Activated naive CD4-positive, alpha-beta T cell (primary cell): Measurements from ENCODE around the gene CCSER2.
"Not testable (repeated sequence)": the region's sequence is repeated elsewhere in the genome, so short reads cannot be mapped to it uniquely, and the experiment has no call there.

Experiments used
- DNase-seq, 4 experiments: peaks; one replicate each; lab custom pipeline; 2025; lab: John Stamatoyannopoulos, UW

The CCSER2 gene

DNA sequence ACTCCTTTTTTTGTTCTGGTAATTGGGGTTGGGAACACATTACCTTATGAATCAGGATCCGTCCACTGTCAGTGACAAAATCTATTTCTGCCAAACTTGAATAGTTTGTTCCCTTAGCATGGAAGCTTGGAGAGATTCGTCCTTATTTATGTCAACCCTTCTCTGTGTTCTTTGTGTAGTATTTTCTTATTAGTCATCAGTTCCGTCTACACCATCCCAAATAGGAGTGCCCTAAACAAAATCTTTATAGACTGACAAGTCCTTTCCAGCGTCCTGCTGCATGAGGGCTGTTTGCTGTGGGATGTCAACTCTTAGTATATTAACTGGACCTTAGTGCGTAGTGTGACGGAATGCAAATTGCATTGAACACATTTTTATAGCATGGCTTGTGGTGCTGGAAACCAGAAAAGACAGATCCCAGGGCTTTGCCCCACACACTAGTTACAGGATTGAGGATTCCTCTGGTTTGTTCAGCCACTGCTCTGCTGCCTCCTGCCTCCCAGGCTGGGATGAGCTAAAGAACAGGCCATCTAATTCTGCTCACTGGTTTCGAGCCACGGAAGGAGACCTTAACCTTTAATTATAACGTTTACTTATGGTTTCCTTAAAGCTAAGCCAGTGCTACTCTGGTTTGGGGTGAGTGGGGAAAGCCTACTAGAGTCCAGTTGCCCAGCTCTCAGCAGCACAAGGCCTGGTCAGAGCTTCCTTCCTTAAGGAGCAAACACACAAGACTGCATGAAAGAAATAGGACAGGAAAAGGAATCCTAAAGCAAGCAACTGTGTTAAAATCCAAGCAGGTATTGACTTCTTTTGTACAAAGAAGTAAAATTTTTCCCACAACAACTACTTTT is 194.4 kb downstream of the CCSER2 start:
- DNase-seq = no peak

DNA sequence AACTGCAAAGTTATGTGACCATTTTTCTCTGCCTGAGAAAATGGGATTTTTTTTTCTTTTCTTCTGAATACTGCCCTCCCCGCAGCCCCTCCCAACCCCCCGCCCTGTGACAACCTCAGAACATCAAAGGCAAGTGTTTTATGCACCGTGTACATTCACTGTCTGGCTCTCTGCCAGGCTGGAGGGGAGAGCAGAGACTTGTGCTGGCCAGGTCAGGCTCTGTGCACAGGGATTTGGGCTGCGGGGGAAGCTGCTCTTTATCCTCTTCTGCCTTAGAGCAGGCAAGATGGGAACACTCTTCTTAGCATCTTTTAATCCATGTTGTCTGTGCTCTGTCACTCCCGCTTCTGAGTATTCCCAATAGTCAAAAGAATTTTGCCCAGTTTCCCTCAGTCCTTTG is 195.1 kb downstream of the CCSER2 start:
- no peak for DNase-seq

DNA sequence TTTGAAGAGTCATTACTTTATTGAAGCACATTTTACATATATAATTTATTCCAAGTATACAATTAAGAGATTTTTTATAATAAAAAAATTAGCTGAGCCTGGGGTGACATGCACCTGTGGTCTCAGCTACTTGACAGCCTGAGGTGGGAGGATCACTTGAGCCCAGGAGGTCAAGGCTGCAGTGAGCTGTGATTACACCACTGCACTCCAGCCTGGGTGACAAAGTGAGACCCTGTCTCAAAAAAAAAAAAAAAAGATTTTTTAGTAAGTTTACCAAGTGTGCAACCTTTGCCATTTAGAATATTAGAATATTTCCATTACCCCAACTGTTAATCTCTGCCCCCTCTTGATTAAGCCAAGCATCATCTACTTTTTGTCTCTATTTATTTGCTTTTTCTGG is 196.0 kb downstream of the CCSER2 start:
- no peak for DNase-seq

DNA sequence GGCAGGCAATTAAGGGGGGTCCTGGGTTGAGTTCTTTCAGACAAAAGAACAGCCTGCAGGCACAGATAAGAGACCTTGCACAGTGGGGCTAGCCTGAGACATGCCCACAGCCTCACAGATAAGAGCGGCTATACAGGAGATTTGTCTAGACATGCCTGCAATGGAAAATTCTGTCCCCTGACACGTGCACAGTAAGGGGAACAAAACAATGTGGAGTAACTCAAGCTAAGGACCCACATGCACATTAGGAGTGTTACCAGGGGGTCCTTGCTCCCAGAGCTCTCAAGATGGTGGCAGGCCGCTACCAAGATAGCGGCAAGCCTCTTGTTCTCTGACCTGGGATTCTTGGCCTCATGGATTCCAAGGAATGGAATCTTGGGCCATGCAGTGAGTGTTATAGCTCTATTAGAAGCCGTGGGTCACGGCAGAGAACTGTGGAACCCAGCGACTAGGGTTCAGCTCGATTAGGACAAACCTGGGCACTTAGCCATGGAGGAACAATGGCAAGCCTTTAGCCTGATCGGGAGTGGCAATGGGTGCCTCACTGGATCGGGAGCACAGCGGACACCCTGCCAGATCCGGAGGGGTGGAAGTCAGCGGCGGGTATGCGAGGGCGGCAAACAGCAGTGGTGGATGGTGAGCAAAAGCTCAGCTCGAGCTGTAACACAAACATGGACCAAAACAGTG is 196.9 kb downstream of the CCSER2 start:
- DNase-seq = no peak

DNA sequence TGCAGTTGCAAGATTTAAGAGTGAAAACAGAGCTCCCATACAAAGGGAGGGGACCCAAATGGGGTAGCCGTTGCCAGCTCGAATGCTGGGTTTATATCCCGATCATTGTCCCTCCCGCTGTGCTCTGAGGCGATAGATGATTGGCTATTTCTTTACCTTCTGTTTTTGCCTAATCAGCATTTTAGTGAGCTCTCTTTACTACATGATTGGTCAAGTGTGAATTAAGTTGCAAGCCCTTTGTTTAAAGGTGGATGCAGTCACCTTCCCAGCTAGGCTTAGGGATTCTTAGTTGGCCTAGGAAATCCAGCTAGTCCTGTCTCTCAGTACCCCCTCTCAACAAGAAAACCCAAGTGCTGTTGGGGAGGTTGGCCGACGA is 197.4 kb downstream of the CCSER2 start:
- DNase-seq = not testable (repeated sequence)

DNA sequence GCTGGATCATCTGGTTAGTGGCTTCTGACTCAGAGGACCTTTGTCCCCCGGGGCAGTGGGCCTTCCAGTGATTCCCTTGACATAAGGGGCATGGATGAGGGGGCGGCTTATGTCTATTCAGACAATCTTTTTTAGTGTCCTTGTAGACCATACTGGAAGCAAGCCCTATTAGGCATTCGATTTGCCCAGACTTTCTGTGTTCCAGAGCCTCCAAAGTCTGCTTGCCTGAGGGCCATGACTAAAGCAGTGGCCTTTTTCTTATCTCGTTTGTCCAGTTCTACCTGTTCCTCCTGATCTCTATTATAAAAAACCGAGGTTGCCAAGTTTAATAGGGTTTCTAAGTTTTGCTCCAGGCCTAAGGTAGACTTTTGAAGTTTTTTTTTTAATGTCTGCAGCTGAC is 199.0 kb downstream of the CCSER2 start:
- DNase-seq = not testable (repeated sequence)

DNA sequence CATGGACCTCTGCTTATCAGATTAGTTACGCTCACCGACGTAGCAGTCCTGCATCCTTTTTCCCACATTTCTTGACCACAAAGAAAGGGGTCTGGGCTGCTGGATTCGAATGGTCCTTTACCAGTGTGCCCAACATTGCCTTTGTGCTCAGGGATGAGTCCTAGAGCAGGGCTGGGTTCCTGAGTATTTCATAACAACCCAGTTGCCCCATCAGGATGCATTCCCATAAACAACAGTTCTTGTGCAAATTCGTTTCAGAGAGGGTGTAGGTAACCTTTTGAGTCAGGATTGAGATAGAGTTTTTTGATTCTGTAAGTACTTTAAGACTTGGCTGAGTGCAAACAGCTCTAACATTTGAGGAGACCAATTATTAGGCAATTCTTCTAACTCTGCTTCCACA is 200.1 kb downstream of the CCSER2 start:
- DNase-seq = not testable (repeated sequence)

DNA sequence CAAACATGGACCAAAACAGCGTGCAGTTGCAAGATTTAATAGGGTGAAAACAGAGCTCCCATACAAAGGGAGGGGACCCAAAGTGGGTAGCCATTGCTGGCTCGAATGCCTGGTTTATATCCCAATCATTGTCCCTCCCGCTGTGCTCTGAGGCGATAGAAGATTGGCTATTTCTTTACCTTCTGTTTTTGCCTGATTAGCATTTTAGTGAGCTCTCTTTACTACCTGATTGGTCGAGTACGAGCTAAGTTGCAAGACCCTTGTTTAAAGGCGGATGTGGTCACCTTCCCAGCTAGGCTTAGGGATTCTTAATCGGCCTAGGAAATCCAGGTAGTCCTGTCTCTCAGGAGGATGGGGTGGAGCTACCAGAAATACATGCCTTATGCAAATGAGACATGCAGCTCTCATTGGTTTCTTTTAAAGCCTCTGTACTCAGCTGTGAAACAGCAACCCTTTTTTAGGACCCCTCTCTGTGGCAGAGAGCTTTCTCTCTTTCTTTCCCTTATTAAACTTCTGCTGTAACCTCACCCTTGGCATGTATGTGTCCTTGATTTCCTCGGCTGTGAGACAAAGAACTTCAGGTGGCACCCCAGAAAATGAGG is 202.4 kb downstream of the CCSER2 start:
- DNase-seq = no peak

DNA sequence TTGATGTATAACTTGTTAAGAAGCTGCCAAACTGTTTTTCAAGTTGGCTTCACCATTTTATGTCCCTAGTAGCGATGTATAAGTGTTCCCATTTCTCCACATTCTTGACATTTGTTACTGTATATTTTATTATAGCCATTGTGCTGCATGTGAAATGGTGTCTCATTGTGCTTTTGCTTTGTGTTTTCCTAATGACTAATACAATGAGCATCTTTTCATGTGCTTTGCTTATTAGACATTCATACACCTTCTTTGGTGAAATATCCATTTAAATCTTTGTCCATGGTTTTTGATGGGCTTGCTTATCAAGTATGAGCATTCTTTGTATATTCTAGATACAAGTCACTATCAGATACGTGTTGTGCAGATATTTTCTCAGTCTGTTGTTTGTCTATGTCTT is 203.0 kb downstream of the CCSER2 start:
- no peak for DNase-seq

DNA sequence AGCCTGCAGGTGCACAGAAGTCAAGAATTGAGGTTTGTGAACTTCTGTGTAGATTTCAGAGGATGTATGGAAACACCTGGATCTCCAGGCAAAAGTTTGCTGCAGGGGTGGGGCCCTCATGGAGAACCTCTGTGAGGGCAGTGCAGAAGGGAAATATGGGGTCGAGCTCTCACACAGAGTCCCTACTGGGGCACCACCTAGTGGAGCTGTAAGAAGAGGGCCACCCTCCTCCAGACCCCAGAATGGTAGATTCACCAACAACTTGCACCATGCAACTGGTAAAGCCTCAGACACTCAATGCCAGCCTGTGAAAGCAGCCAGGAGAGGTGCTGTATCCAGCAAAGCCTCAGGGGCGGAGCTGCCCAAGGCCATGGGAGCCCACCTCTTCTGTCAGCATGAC is 205.8 kb downstream of the CCSER2 start:
- DNase-seq = no peak

DNA sequence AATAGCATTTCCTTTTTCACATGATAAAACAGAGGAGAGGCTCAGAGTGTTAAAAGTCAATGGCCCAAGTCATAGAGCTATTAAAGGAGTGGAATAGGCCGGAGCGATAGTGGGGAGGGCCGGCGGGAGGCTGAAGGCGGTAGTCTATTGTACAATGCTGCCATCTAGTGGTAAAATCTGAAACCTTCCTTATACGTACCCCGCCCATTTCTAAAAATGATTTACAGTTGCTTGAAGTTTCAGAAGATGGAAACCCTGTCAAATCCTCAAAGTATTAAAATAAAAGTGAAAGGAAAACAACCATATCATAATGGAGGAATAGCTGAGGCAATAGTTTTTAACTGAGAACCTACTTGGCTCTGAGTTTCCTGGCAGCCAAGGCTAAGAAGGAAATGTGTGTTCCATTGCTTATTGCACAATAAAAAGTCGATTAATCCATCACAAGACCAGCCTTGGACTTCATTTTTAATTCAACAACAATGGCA is 209.1 kb downstream of the CCSER2 start:
- DNase-seq = peak in 1 of 4 experiments; percentile 12

DNA sequence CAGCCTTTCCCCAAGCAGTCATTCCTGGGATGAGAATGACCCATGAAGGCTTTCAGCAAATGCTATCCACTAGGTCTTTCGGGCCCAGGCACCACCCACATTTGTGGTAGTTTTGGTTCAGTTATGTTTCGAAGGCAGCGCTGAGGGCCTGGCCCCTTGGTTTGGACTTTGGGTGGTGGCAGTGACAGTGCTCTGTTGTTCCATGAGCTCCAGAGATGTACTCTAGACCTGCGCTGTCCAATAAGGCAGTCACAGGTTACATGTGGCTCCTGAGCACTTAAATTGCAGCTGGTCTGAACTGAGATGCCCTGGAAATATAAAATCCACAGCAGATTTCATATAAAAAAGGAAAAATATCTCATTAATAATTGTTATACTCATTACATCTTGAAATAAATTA is 209.6 kb downstream of the CCSER2 start:
- DNase-seq = no peak

DNA sequence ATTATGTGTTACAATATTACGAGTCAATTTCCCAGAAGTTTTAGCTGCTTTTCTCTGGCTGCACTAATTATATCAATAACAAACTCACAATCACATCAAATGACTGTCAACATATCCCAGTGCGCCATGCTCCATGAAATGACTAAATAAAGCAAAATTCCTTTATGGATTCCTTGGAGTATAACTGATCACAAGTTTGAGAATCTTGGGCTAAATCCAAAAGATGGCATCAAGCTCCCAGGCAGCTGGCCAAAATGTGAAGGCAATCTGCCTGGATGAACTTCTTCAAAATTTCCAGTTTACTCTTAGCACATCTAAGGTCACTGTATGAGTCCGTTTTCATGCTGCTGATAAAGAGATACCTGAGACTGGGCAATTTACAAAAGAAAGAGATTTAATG is 210.8 kb downstream of the CCSER2 start:
- DNase-seq = no peak

DNA sequence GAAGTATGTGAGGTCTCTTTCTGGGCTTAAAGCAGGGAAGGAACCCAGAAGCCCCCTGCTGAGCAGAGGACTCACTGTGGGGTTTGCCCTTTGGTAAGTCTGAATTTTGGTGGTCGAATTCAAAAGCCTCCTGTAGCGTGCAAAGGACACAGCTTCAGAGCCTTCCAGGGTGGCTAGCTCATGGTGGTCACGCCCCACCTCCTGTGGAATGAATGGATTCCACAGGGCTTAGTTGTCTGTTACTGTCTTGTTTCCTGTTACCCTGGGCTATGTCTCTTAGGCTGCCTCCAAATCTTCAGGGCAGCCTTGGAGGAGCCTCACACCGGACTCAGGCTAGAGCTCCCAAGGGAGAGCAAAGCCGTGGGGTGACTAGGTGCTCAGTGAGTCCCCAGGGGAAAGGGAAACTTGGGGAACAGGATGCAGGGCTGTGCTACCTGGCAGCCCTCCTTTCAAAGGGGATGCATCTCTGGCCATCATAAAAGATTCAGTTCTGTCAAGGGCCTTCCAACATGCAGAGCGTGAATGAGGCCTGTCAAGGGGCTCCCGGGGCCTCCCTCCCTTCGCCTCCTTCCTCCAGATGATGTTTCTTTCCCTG is 211.7 kb downstream of the CCSER2 start:
- no peak for DNase-seq

DNA sequence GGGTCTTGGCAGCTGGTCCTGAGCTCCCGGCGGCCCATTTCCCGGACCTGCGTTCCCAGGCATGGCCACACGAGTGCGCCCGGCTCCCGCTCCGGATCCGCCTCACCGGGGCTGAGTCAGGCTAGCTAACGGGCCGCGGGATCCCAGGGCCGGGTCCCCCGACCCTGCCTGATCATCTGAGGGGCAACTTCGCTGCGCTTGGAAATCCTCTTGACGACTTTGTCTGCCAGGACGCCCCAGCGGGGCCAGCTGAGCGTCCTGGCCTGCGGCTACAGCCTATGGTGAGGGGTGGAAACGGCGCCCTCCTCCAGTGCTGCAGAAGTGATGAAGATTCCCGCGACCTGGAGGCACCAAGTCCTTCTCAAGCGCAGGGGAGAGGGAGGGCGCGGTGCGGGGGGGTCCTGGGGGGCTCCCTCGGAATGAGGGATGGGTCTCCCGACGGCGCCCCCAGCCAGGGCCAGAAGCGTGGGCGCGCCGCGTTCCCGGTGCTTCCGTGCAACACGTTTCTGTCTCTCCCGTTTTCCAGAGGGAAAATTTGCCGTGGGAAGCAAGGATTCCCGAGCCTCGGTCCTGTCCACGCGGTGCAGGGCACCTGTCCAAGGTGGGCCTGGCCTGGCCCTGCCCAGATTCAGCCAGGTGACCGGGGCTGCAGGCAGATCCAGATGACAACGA is 212.4 kb downstream of the CCSER2 start:
- DNase-seq = peak; percentile 8 to 61 (median 34)

DNA sequence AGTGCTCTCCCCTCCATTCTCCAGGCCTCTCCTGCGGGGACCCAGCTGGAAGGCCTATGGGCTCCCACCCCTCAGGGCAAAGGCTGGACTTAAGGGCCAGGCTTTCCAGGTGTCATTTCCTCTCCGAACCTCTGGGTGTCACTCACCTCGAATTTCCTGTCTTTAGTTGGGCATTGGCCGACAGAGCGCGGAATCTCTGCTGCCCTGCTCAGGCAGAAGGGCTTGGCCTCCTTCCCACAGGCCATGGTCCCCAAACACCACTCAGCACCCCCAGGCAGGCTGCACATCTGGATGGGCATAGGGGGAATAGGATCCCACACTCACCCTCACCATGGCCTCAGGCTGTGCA is 212.9 kb downstream of the CCSER2 start:
- no peak for DNase-seq

DNA sequence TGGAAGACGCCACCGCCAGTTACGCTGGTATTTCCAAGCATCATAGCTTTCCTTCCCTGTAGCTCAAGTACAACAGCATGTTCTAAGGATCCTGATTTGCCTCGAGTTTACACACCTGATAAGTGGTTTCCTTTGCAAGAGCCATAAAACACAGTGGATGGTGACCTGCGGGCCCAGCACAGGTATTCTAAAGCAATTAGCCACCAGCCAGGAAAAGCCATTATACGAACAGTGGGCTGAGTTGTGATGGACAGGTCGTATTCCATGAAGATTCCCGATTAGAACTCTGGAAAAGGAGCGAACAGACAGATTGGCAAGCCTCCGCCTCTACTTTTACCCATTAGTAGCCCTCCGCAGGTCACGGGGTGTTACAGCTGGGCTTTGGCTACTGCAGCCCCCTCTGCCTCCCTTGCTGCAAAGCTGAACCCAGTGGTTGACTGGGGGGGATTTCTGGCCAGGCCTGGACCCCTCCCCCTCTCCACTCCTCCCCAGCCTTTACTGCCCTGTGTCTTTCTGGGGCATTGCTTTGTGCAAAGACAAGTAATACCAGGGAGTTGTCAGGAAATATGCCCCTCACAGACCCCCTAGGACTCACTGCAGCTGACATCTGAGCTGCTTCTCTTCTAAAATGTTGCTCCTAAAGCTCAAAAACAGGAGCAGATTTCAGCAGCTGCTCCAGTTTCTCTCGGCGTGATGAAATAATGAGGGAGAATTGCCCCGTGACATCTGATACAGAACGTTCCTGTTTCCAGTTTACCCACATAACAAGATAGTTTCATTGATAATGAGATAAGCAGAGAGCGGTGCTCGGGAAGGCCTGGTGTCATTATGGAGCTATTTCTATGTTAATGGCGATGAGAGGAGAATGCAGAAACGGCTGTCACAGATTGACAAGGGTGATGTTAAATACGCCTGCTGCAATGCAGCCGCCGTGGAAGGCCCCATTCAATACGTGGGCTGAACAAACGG is 214.4 kb downstream of the CCSER2 start:
- DNase-seq = no peak

DNA sequence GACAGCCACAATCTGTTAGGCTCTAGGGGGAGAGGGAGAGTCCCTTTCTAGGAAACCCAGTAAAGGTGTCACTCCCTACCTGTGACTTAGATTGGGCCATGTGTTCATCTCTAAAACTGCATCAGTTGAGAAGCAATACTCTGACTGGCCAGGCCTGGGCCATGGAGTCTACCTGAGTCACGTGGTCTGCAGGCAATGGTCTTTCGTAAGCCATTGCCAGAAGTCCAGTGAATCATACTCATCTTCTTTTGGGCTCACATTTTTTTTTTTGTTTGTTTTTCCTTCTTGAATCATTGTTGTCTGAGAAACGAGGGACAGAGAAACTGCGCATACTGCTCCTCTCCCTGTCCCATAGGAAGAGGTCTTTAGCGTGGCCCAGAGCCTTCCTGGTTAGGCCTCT is 215.6 kb downstream of the CCSER2 start:
- no peak for DNase-seq

DNA sequence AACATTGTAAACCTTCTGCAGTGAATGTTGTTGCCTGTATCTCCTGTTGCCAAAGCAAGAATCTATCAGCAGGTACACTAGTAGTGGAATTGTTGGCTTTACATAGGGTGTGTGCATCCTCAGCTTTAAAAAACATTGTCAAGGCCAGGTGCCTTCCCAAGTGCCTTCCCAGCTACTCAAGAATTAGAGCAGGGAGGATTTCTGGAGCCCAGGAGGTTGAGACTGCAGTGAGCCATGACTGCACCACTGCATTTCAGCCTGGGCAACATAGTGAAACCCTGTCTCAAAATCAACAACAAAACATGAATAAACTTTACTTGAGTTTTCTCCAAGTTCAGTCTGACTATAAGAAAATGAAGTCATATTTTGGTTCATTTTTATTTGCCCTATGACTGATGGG is 217.3 kb downstream of the CCSER2 start:
- DNase-seq = no peak

DNA sequence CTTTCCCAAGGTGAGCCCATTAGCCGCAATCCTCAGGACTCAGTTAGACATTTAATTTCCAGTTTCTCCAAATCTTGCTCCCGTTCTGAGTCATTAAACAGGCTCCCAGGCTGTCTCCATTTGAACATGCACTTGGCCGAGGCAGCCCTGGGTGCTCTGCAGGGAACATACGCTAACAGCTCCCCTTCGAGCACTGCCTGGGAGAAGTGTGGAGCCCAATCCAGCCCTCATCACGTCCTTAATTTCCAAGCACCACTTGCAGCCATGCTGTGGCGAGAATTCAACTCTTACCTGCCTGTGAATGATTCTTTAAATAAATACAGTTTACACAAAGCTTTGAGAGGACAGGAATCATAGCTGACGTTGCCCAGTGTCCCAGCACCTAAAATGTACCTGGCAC is 218.2 kb downstream of the CCSER2 start:
- DNase-seq = no peak

DNA sequence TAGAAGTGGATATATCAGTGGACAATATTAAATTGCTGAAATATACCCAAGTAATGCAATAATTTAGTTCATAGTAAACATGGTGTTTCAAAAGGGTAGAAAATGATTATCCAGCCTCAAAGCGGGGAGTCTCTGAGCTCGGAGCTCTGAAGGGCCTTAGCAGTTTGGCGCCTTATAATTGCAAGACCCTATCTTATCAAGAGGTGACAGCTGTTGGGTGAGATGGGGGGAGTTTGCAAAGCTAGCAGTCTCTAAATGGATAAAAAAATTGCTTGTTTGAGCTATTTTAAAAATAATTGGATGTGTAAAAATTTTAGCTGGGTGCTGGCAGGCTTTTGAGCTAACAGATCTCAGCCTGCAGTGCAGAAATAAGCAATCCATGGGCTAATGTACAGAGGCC is 219.2 kb downstream of the CCSER2 start:
- DNase-seq = no peak
